GM10266 (cell line): ENCODE data around the gene CGNL1.

ENCODE experiments used
- DNase-seq: peaks from one replicate; pipeline ENCODE4 v3.0.0; 2012; ENCODE audit errors: extremely low spot score
- CTCF ChIP-seq: IDR thresholded peaks from 2 replicates; pipeline ENCODE4 v1.5.1; 2012; ENCODE audit warnings: mild to moderate bottlenecking, low read depth; ENCODE audit not compliant: control insufficient read depth, insufficient read depth; ENCODE audit errors: missing control alignments

CGNL1 gene

GRCh38 chr15:57591822-57592367 lies 215.6 kb downstream of the CGNL1 start, which contains the start of gene MYZAP:
Gene MYZAP (plus strand): TSS chr15:57591904. CDS start chr15:57592035, 131 bp downstream.
- peak; percentile 45 for DNase-seq
- no peak for TF ChIP-seq CTCF

- DNase-seq: no peak
- TF ChIP-seq CTCF: no peak
Measured at GRCh38 chr15:57592426-57592825, 216.1 kb downstream of the CGNL1 start.

- DNase-seq: no peak
- TF ChIP-seq CTCF: no peak
Measured at GRCh38 chr15:57592836-57593420, 216.6 kb downstream of the CGNL1 start.

- no peak for DNase-seq
Measured at GRCh38 chr15:57594479-57594878, 218.2 kb downstream of the CGNL1 start.

GRCh38 chr15:57595011-57595866 lies 218.9 kb downstream of the CGNL1 start:
- TF ChIP-seq CTCF: no peak
- DNase-seq: no peak

More at GRCh38 chr15:57594479-57594878, 218.2 kb downstream of the CGNL1 start:
- no peak for TF ChIP-seq CTCF

- no peak for DNase-seq
- TF ChIP-seq CTCF: no peak
Measured at GRCh38 chr15:57596301-57596855, 220.1 kb downstream of the CGNL1 start.

GRCh38 chr15:57596978-57597377 lies 220.7 kb downstream of the CGNL1 start:
- no peak for TF ChIP-seq CTCF
- no peak for DNase-seq
